Caki2 (cell line): ENCODE results near the gene AMN. TPM values are rescaled to one million over a fixed set of nuclear protein-coding genes. Genes with fewer than 3 reads are reported as not detected.
"Not testable (repeated sequence)": the region's sequence is repeated elsewhere in the genome, so short reads cannot be mapped to it uniquely, and the experiment has no call there.

Experiments
- DNase-seq: peaks from one replicate; pipeline ENCODE4 v3.0.0-alpha.2; 2015; ENCODE audit warnings: low read depth
- in situ Hi-C: cut with HindIII; loops from 2 replicates; pipeline ENCODE4 v1.10.0; 2016; ENCODE audit warnings: low sequenced_read_pairs, low pct_unique_long_range_greater_than_20kb, mixed read lengths
- total RNA-seq: library from RNA; depleted of rRNA; stranded (reverse); fragments of >200 nt; shearing (Covaris generic); gene quantifications from 2 replicates; pipeline ENCODE4 v1.2.3, GENCODE V29; 2014; ENCODE audit warnings: low replicate concordance

AMN gene
- total RNA-seq, 1 experiment from 2014 or later: 1.5 TPM

GRCh38 chr14:102923201-102923924 lies 900 bp downstream of the AMN start:
- in situ Hi-C loops: no loop called here
- no peak for DNase-seq

GRCh38 chr14:102923925-102924486 lies 1.5 kb downstream of the AMN start:
- no peak for DNase-seq
- in situ Hi-C loops: no loop called here

GRCh38 chr14:102924632-102925588 lies 2.4 kb downstream of the AMN start:
- in situ Hi-C loops: no loop called here
- DNase-seq: no peak

- in situ Hi-C loops: no loop called here
- no peak for DNase-seq
Observed at GRCh38 chr14:102925646-102926045, 3.2 kb downstream of the AMN start.

GRCh38 chr14:102926104-102926503 lies 3.6 kb downstream of the AMN start:
- DNase-seq: no peak
- in situ Hi-C loops: no loop called here

GRCh38 chr14:102926840-102927239 lies 4.4 kb downstream of the AMN start:
- in situ Hi-C loops, DNase-seq: not testable (repeated sequence)

- in situ Hi-C loops: no loop called here
- DNase-seq: no peak
Observed at GRCh38 chr14:102927346-102927877, 4.9 kb downstream of the AMN start.

GRCh38 chr14:102927878-102928411 lies 5.5 kb downstream of the AMN start:
- in situ Hi-C loops: no loop called here
- no peak for DNase-seq

GRCh38 chr14:102928412-102929240 lies 6.2 kb downstream of the AMN start:
- in situ Hi-C loops: no loop called here
- DNase-seq: no peak

- DNase-seq: no peak
- in situ Hi-C loops: no loop called here
Observed at GRCh38 chr14:102929241-102930137, 7.0 kb downstream of the AMN start.

- in situ Hi-C loops: no loop called here
- DNase-seq: no peak
Observed at GRCh38 chr14:102930138-102930752, 7.8 kb downstream of the AMN start.

GRCh38 chr14:102930753-102931579 lies 8.5 kb downstream of the AMN start:
- peak; percentile 62 for DNase-seq
- in situ Hi-C loops: no loop called here

GRCh38 chr14:102931580-102932285 lies 9.3 kb downstream of the AMN start:
- no peak for DNase-seq
- in situ Hi-C loops: no loop called here

- in situ Hi-C loops: no loop called here
- no peak for DNase-seq
Observed at GRCh38 chr14:102932484-102933248, 10.2 kb downstream of the AMN start.
